Activated T-cell treated with anti-CD3 and anti-CD28 coated beads, Interleukin-2, amount 50 U/mL, for 48 hours (primary cell): Measurements from ENCODE around the gene ASTN2.
A peak's percentile ranks its signal among the peaks of the same experiment; 100 is the strongest.

Experiments
- DNase-seq, 2 experiments: peaks; one replicate each; pipeline ENCODE4 v3.0.0-alpha.2; 2020

The ASTN2 gene

DNA sequence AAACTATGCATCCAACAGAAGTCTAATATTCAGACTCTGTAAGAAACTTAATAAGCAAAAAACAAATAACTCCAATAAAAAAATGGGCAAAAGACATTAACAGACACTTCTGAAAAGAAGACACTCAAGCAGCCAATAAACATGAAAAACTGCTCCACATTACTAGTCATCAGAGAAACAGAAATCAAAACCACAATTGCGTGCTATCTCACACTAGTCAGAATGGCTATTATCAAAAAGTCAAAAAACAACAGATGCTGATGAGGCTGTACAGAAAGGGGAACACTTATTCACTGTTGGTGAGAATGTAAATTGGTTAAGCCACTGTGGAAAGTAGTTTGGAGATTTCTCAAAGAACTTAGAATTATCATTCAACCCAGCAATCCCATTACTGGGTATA lies 829.0 kb downstream of the ASTN2 start:
- no peak for DNase-seq

DNA sequence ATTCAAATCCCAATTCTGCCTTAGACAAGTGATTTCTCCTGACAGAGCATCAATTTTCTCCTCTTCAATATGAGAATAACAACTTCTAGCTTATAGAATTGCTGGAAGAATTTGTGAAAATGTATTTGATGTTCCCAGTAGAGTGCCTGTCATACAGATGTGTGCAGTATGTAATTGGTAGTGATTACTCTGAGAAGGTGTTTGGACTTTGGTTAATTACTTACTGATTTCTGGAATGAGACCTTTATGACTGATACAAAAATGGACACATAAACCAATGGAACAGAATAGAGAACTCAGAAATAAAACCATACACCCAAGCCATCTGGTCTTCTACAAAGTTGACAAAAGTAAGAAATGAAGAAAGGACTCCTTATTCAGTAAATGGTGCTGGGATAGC lies 829.7 kb downstream of the ASTN2 start:
- no peak for DNase-seq

DNA sequence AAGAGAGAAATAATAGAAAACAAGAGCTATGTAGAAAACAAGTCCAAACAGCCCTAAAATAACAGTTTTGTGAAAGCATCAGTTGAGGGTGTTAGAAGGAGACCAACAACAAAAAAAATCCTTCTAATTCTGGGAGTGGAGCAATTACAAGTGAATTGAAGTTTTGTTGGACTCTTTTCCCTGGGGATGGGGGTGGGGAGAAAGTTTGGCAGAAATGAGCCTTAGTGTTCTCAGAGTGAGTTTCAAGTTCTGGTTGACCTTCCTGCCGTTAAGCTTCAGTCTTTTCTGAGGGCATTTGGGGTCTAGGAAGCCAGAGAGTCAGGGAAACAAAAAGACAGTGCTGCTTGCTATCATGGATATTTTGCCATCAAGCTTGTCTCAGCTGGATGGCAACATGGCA lies 834.0 kb downstream of the ASTN2 start:
- DNase-seq = no peak

DNA sequence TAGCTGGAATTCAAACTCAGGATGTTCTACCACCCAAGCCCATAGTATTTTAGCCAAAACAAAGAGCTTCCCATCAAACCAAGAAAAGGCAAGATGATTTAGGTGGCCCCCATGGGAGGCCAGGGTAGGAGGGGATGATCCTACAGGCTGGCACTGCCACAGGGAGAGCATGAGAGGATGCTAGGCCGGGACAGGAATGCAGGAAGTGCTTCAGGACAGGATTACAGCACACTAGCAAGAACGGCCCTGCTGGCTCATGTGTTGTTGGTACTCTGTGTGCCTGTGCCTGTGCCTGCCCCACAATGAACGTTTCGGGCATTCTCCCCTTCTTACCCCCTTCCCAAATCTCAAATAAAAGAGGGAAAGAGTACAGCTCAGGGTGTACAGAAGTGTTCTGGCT lies 838.5 kb downstream of the ASTN2 start:
- no peak for DNase-seq

DNA sequence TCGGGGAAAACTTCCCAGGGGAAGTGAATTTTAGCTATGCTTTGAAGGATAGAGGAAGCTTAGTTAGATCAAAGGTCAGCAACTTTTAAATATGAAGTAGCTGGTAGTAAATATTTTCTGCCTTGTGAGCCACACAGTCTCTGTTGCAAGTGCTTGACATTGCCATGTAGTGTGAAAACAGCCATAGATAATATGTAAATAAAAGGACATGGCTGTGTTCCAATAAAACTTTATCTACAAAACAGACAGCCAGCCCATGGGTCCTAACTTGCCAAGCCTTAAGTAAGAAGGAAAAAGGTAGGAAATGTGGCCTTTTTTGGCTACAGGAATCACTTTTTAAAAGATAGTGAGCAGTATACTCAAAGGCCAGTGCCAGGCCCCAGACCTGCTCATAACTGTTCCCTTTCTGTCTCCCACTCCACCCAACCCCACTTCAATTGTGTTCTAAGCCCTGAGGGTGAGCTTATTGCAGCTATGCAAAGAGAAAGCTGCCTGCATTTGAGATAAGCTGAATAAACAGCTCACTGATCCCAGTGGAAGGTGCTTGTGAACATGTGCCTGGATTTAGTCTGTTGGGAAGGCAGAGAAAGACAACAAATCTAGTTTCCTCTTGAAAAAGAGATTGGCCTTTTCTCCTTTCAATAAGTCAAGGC lies 840.7 kb downstream of the ASTN2 start:
- no peak for DNase-seq

DNA sequence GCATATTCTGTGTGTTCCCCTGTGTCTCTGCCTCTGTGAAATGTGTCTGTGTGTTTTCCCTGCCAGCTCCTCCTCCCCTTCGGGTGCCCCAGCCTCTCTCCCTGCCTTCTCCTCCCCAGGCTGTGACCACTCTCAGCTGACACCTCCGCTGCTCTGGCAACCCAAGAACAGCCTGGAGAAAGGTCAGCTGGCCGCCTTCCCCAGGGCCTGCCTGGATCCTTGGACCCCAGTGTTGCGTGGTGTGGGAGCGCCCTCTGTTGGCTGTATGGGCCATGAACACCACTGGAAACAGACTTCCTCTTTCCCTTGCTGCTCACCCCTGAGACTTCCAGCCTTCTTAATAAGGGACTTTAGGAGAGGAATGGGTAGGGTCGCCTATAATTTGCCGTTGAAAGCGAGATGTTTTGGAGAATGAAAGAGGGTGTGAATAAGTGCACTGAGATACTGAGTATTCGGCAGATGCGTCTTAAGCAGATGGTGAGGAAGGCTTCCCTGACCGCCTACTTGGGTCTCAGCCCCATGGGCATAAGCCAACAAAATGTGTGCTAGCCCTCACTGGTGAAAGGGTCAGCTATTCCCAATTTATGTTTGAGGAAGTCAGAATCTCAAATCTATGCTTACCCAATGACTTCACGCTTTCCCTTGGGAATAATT lies 842.6 kb downstream of the ASTN2 start:
- DNase-seq = peak; percentile 54 to 55

DNA sequence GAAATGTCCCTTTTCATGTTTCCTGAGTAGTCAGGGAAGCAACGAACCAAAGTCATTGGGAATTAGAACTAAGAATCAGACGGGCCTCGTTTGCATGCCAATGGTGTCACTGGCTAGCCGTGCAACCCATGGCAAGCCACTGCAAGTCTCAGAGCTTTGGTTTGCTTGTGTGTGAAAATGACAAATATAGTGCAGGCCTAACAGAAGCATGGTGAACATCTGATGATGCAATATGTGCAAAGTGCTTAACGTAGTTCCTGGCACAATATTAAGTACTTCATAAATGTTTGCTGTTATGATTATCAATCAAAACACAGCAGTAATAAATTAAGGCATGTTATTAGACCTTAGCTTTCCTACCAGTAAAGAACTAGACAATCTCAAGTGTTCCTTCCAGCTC lies 845.7 kb downstream of the ASTN2 start:
- no peak for DNase-seq

DNA sequence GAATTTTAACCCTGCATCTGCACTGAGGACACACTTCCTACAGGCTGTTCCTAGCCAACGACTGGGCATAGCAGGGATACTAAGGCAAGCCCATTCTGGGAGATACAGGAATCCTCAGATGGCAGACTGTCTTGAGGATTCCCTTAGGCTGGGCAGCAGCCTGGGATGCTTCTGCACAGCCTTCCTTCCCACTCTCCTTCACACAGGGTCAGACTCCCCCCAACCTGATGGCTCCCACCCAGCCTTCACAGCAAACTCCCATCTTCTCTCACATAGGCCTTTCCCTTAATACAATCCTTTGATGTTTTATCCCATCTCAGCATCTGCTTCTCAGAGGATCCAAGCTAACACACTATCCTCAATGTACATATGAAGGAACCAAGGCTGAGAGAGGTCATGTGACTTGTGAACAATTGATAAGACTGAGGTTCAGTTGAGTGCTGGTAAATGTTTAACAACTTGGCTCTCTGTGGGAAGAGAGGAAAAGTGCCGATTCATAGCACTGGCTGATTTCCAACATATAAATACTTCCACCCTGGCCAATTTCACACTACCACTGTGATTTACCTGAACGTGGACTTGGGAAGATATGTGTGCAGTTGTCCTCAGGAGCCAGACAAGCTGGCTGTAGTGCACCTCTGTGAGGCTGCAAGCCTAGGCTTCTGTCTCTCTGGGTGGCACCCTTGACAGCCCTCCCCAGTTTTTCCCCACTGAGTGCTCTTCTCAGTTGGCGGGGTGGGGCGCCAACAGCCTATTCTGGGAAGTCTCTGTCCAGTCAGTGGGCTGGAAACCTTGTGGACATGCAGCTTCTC lies 848.0 kb downstream of the ASTN2 start:
- no peak for DNase-seq

DNA sequence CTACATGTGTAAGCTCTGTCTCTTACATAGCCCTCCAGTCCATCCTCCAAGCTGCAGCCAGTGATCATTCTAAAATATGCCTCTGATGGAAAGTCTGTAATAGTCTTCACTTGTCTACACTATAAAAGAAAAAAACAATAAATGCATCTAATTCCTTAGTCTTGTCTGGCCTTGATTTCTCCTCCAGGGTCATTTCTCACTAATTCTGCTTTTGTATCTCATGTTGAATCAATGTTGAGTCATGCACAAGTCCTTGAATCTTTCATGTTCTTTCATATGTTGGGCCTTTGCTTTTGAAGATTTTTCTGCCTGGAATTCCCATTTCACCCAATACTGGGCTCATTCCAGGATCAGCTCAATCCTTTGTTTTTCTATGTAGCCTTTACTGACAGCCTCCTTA lies 848.9 kb downstream of the ASTN2 start:
- no peak for DNase-seq

DNA sequence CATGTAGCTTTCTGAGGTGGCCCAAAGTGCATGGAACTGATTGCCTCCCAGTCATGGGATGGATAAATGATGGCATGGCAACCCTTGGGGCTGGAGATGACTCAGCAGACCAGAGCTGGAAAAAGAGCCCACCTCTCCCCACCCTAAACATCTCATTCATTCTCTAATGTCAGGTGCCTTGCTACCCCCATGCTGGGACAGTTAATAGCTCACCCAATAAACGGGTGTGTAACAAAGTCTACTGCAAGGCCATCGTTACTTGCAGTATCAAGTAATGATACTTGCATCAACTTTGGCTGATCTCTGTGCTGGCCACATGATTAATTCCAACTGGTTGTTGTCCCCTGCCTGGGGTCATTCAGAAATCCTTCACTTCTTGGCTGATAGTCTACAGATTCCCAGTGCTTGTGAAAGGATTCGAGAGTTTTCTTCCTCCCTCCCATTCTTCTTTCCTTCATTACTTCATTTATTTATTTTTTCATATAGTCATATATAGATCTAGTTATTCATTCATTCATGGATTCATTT lies 850.5 kb downstream of the ASTN2 start:
- no peak for DNase-seq

DNA sequence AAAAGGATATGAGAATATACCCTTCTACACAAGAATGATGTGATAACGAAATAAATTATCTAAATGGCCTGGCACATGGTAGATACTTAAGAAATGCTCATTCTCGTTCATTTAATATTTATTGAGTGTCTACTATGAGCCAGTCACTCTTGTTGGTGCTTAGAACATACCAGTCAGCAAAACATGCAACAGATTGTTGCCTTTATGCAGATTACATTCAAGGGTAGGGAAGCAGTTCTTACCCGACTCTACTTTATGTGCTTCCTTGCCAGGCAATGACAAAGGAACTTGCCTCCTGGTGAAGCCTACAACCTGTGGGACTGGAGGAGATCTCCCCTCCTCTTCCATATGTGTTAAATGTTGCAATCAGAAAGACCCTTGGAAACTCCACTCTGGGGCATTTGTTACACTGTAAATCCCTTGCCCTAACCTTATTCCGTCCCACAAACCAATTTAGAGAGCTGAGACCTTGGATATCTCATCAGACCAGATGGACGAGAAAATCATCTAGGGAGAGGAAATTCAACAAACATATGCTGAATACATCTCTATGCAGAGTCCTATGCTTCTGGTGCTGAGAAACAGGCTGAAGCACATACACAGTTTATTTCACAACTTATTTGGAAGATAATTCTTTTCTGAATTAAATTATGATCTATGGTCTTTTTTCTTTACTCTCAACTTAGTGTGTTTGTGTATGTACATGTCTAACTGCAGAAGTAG lies 855.9 kb downstream of the ASTN2 start:
- no peak for DNase-seq

DNA sequence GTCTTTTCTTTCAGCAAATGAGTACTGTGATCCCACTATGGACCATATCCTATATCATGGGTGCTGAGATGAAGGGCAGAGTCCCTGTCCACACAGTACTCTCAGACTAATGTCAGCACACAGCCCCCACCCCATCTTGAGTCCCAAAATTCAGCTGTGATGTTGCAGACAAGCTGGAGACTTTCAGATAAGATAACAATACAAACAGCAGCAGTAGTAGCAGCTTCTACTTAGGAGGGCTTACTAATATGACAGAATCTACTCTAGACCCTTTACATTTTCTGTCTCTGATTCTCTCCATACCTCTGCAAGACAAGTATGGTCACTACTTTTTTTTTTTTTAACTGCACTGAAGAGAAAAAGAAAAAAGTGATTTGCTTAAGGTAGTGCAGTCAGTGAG lies 856.8 kb downstream of the ASTN2 start:
- no peak for DNase-seq

DNA sequence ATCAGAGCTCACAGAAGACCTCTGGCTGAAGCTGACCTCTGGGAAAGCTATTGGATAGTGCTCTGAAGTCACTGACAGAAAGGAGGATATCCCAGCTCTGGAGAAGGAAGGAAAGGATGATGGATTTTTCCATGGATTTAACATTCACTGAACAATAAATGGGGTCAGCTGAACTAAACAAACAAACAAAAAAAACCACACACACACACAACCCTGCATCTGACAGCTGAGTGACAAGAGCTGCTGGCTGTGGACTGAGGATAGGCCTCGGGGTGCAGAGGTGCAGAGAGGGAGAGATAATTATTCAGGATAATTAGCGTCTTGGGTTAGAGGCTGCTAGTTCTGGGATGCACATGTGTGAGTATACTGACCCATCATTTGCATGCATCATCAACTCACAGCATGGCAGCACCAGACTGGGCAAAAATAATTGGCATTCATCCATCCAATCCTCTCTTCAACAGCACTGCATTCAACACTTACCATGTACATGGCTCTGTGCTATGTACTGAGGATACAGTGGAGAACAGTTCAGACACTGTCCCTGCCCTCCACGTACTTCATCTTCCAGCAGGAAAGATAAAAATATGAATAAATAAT lies 859.2 kb downstream of the ASTN2 start:
- no peak for DNase-seq

DNA sequence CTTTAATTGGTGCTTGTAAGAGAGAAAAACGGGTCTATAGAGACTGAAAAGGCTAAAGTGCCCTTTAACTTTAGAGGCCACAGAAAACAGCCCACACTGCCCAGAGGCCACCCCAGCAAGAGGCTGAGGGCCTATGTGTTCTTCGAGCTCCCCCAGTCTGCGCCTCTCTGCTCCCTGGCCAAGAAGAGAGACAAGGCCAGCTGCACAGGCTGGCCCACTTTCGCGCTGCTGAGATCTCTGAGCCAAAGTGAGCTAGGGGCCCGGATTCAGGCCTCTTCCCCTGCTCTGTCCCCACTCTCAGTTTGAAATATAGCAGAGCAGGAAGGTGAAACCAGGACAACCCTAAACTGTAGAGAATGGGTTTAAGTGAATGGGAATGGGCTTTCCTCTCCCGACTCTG lies 859.7 kb downstream of the ASTN2 start:
- DNase-seq = no peak

DNA sequence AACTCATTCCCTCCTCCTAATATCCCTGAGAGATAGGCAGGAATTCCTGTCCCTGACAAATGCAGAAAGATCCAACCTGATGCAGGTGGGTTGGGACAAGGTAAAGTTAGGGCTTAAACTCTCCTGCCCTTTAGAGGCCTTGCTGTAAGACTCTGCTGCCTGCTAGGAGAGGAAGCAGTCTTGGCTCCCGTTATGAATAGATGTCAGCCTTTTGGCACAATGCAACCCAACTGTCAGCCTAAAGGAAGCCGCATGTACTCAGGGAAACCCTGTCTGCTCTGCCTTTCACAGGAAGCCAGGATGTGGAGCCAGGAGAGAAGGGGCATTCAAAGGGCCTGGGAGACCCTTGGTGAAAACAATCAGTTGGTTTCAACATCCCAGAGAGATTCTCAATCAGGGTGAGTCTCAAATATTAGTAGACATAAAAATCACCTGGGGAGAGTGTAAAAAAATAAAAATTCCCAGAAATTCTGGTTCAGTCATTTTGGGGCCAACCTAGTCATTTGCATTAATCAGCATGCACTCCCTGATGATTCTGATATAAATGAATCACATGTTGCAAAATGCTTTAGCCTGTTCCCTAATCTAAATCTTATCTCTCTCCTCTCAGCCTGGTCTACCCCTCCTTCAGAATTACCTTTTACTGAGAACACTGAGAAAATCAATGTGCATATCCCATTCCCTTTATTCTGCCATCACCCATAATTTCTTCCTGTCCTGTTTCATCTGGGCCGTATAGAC lies 864.0 kb downstream of the ASTN2 start:
- DNase-seq = no peak

DNA sequence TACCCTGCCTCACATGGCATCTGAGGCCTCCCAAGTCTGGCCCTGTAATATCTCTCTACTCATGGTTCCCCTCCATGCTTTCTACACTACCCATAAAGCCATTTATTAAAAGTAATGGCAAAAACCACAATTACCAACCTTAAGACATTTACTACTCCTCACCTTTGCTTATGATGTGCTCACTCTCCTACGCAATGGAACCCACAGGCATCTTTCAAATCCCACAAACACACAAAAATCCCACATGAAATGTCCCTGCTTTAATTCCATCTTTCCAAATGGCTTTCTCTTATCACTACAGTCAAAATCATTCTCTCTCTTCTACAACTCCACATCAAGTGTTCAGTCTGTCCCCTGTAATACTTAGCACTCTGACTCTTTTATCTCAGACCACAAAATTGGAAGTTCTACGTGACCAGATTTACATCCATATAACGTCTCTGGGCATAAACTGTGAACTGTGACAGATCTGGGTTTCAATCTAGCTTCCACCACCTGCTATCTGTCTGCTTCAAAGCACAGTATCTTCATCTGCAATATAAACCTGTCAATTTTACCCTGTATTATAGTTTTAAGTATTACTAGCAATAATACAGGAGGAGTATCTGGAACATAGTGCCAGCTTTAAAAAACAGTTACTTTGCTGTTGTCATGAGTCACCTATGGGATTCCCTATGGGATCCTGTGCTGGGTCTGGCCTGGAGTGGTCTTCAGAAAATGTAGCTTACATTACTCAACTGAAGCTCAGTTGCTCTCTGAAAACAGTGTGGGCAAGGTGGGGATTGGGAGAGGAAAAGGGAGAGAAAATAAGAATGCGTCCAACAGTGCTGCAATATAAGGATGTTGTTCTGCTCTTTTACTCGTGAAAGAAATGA lies 864.8 kb downstream of the ASTN2 start:
- DNase-seq = no peak

DNA sequence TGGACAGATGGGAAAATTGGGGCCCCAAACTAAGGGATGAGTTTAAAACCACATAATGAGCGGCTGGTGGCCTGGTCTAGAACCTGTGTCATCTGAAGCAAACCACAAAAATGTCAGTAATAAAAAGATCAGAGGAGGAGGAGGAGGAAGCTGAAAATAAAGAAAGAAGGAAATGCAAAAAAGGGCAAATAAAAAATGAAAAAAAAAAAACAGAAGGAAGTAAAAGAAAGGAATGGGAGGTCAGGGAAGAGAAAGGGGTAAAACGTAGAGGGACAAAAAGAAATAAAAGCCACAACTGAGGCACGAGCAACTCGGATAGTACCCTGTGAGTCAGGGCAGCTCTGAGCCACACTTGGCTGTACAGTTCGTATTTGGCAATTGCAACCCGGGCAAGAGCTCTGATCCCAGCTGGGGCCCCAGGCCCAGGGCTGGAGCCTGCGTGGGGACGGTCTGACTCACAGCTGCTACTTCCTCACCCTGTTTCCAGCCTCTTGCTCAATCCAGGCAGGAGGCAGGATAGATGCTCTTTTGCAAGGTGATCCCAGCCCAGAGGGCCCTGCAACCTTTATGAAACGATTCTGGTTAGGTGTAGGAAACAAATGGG lies 865.7 kb downstream of the ASTN2 start:
- DNase-seq = no peak

DNA sequence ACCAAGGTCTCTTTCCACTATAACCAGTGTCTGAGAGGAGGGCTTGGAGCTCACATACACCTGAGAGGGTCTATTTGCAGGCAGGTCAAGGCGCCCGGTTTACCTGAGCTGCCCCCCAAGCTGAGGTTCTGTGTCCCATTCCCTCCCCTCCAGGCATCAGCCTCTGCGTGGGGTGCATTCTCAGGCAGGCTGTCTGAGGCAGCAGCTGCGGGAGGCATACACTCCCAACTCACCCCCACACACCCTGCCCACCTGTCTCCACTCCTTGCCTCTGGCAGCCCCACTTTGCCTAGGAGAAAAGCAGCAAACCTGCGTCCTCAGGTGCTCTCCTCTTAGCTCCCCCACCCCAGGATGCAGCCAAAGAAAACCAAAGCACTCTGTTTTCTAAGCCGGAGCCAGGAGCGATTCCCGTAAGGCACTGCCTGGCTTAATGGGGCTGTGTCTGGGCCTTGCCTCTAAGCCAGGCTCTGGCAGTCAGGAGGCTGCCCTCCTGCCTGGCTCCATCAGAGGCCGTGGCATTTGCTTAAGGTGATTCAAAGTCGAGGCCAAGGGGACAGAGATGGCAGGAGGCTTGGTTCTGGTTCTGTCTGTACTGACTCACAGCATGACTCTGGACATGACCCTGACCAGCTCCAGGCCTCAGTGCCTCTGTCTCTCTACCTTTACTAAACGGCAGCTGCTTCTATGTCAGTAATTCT lies 867.0 kb downstream of the ASTN2 start:
- DNase-seq = no peak

DNA sequence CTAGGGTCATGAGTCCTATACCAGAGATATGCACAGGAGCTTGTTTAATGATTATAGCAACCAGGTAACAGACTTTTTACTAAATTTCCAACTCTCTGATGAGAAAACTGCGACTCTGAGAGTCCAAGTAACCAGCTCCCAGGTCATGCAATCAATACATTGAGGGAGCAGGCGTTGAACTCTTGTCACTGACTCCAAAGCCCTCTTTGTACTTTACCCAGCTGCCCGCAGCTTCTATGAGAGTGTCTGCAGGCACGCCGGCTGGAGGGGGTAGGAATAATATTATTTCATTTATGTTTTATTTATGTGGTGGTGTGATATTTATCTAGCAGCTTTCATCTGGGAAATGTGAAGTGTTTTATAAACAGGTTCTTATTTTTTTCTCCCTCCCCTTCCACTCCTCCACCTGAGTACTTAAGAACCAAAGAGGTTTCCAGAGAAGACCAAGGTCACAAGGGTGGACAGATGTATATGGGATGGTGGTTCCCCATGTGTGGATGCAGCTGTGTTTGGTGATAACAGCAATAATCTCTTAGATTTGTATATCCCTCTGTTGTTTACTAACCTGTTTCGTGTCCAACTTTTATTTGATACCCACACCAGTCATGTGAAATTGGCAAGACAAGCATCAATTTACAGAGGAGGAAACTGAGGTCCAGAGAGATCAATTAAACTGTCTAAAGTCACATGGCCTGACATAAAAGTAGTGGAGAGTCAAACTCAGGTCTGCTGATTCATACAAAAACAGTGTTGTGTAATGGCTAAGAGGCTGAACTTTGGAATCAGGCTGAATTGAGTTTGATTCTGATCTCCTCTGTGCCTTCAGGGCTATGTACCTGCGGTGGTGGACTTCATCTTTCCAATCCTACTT lies 867.9 kb downstream of the ASTN2 start:
- no peak for DNase-seq
